SK-N-SH treated with all-trans-retinoic acid at 6 μM for 48 hours (cell line): Measurements from ENCODE around the gene NOS2.

Experiments
- ARNTL ChIP-seq: fragments of 450-650 bp; formaldehyde crosslinking; IDR thresholded peaks from 2 replicates; pipeline ENCODE4 v1.5.0; 2020; ENCODE audit warnings: low read depth, mild to moderate bottlenecking, moderate library complexity, borderline replicate concordance
- BACH2 ChIP-seq: fragments of 250-450 bp; sonication (Bioruptor Pico); IDR thresholded peaks from 2 replicates; pipeline ENCODE4 v1.9.0; 2021; ENCODE audit warnings: mild to moderate bottlenecking, borderline replicate concordance
- CSRNP3 ChIP-seq: fragments of 250-450 bp; sonication (Bioruptor Pico); IDR thresholded peaks from 2 replicates; pipeline ENCODE4 v1.5.1; 2021; ENCODE audit warnings: mild to moderate bottlenecking, moderate library complexity
- ISL1 ChIP-seq: fragments of 250-450 bp; sonication (Bioruptor Pico); IDR thresholded peaks from 2 replicates; pipeline ENCODE4 v2.1.2; 2022; ENCODE audit warnings: mild to moderate bottlenecking, moderate library complexity
- PATZ1 ChIP-seq: fragments of 250-450 bp; sonication (Bioruptor Pico); IDR thresholded peaks from 2 replicates; pipeline ENCODE4 v1.8.0; 2020; ENCODE audit warnings: mild to moderate bottlenecking, moderate library complexity, borderline replicate concordance
- POU6F1 ChIP-seq: fragments of 250-450 bp; sonication (Bioruptor Pico); IDR thresholded peaks from 2 replicates; pipeline ENCODE4 v1.8.0; 2021; ENCODE audit warnings: low read depth, mild to moderate bottlenecking, moderate library complexity, borderline replicate concordance
- RARB ChIP-seq: fragments of 250-450 bp; sonication (Bioruptor Pico); IDR thresholded peaks from 2 replicates; pipeline ENCODE4 v1.8.0; 2021; ENCODE audit warnings: mild to moderate bottlenecking, moderate library complexity
- TSHZ2 ChIP-seq: fragments of 250-450 bp; sonication (Bioruptor Pico); IDR thresholded peaks from 2 replicates; pipeline ENCODE4 v1.5.0; 2020; ENCODE audit warnings: mild to moderate bottlenecking, moderate library complexity
- ZC3H10 ChIP-seq: fragments of 250-450 bp; sonication (Bioruptor Pico); IDR thresholded peaks from 2 replicates; pipeline ENCODE4 v1.5.1; 2021; ENCODE audit warnings: mild to moderate bottlenecking, moderate library complexity
- ZFP3 ChIP-seq: fragments of 250-450 bp; sonication (Bioruptor Pico); IDR thresholded peaks from 2 replicates; pipeline ENCODE4 v1.5.0; 2020; ENCODE audit warnings: mild to moderate bottlenecking, moderate library complexity
- ZFP30 ChIP-seq: fragments of 450-650 bp; formaldehyde crosslinking; IDR thresholded peaks from 2 replicates; pipeline ENCODE4 v1.5.0; 2022; ENCODE audit warnings: mild to moderate bottlenecking, moderate library complexity
- ZNF70 ChIP-seq: fragments of 450-650 bp; formaldehyde crosslinking; IDR thresholded peaks from 2 replicates; pipeline ENCODE4 v1.5.0; 2020; ENCODE audit warnings: mild to moderate bottlenecking, moderate library complexity
- ZNF8 ChIP-seq: fragments of 450-650 bp; formaldehyde crosslinking; IDR thresholded peaks from 2 replicates; pipeline ENCODE4 v1.5.0; 2020; ENCODE audit warnings: mild to moderate bottlenecking, moderate library complexity

GRCh38 chr17:27751622-27752490 lies 48.5 kb downstream of the NOS2 start:
- TF ChIP-seq RARB (CRISPR knock-in tag) (no peak), ARNTL (CRISPR knock-in tag) (no peak), ZFP30 (CRISPR knock-in tag) (no peak), ZFP3 (CRISPR knock-in tag) (no peak), ZNF70 (CRISPR knock-in tag) (no peak), ISL1 (no peak), BACH2 (CRISPR knock-in tag) (no peak), TSHZ2 (no peak), ZC3H10 (CRISPR knock-in tag) (no peak), PATZ1 (CRISPR knock-in tag) (no peak), POU6F1 (CRISPR knock-in tag) (no peak), ZNF8 (CRISPR knock-in tag) (no peak), CSRNP3 (CRISPR knock-in tag) (no peak)
